ENCODE measurements around the gene JAK2.

- TF ChIP-seq POLR2A (IDR thresholded peaks at IDR 0.05; ENCODE audit: low read depth, low read length) (no peak), RAD21 (IDR thresholded peaks at IDR 0.05; ENCODE audit: low read length) (no peak), BHLHE40 (IDR thresholded peaks at IDR 0.05; ENCODE audit: low read depth, low read length) (no peak), CTCF (conservative IDR thresholded peaks at IDR 0.05; ENCODE audit: low read depth, low read length) (no peak), SMC3 (IDR thresholded peaks at IDR 0.05; ENCODE audit: low read depth, low read length) (no peak), MAZ (IDR thresholded peaks at IDR 0.05; ENCODE audit: borderline replicate concordance, low read depth, low read length) (no peak), CEBPB (IDR thresholded peaks at IDR 0.05; ENCODE audit: low read depth, low read length) (no peak), MAFK (IDR thresholded peaks at IDR 0.05; ENCODE audit: low read depth, low read length) (peak; percentile 78), USF2 (IDR thresholded peaks at IDR 0.05; ENCODE audit: low read depth, low read length) (no peak), FOS (IDR thresholded peaks at IDR 0.05; ENCODE audit: low read depth, low read length) (no peak), NFE2L2 (IDR thresholded peaks at IDR 0.05; ENCODE audit: low read depth, low read length) (no peak), CHD1 (IDR thresholded peaks at IDR 0.05; ENCODE audit: low read depth, low read length) (no peak), ELK1 (IDR thresholded peaks at IDR 0.05; ENCODE audit: borderline replicate concordance, low read depth, low read length) (no peak)
Measured at GRCh38 chr9:5122516-5122915, 137.4 kb downstream of the JAK2 start.
